ENCODE measurements around the gene YPEL5.
A peak's percentile ranks its signal among the peaks of the same experiment; 100 is the strongest.

The YPEL5 gene

GRCh38 chr2:30147715-30148610 is 1.2 kb downstream of the YPEL5 start:
- Mint-ChIP-seq H3K4me3 (peak overlapping the region; percentile 84), H3K4me1 (peaks cover 69% of the 10 kb centered on the region), H3K27ac (peak overlapping the region; percentile 93), H3K9me3 (no peaks in the 10 kb centered on the region), H3K36me3 (ENCODE audit: low read depth) (peaks cover 30% of the 10 kb centered on the region), H3K27me3 (no peaks in the 10 kb centered on the region)
- ATAC-seq (no peak), DNase-seq (peak; percentile 85)

- peaks cover 73% of the 10 kb centered on the region for H3K4me1 Mint-ChIP-seq
- H3K36me3 Mint-ChIP-seq (ENCODE audit: low read depth) = peaks cover 30% of the 10 kb centered on the region
- H3K4me3 Mint-ChIP-seq = peak overlapping the region; percentile 84
- H3K9me3 Mint-ChIP-seq = no peaks in the 10 kb centered on the region
- H3K27me3 Mint-ChIP-seq = no peaks in the 10 kb centered on the region
- H3K27ac Mint-ChIP-seq = peak overlapping the region; percentile 93
- DNase-seq (no peak), ATAC-seq (no peak)
Observed at GRCh38 chr2:30148850-30149249, 2.0 kb downstream of the YPEL5 start.

GRCh38 chr2:30149513-30149912 is 2.7 kb downstream of the YPEL5 start:
- no peak for ATAC-seq
- Mint-ChIP-seq H3K27me3 (no peaks in the 10 kb centered on the region), H3K36me3 (ENCODE audit: low read depth) (peaks cover 34% of the 10 kb centered on the region), H3K27ac (peak overlapping the region; percentile 93), H3K4me1 (peaks cover 74% of the 10 kb centered on the region), H3K9me3 (no peaks in the 10 kb centered on the region), H3K4me3 (peak overlapping the region; percentile 84)
- DNase-seq = peak; percentile 38

GRCh38 chr2:30149976-30150375 is 3.2 kb downstream of the YPEL5 start:
- ATAC-seq (no peak), DNase-seq (no peak)
- peaks cover 34% of the 10 kb centered on the region for H3K36me3 Mint-ChIP-seq (ENCODE audit: low read depth)
- H3K9me3 Mint-ChIP-seq = no peaks in the 10 kb centered on the region
- peak overlapping the region; percentile 93 for H3K27ac Mint-ChIP-seq
- H3K4me1 Mint-ChIP-seq = peaks cover 75% of the 10 kb centered on the region
- H3K4me3 Mint-ChIP-seq = peak overlapping the region; percentile 84
- no peaks in the 10 kb centered on the region for H3K27me3 Mint-ChIP-seq

GRCh38 chr2:30150786-30151185 is 4.0 kb downstream of the YPEL5 start:
- peaks cover 78% of the 10 kb centered on the region for H3K4me1 Mint-ChIP-seq
- H3K9me3 Mint-ChIP-seq = no peaks in the 10 kb centered on the region
- peak overlapping the region; percentile 93 for H3K27ac Mint-ChIP-seq
- DNase-seq = no peak
- no peak for ATAC-seq
- H3K4me3 Mint-ChIP-seq = peak overlapping the region; percentile 84
- no peaks in the 10 kb centered on the region for H3K27me3 Mint-ChIP-seq
- H3K36me3 Mint-ChIP-seq (ENCODE audit: low read depth) = peaks cover 34% of the 10 kb centered on the region

GRCh38 chr2:30152385-30152784 is 5.6 kb downstream of the YPEL5 start:
- no peaks in the 10 kb centered on the region for H3K9me3 Mint-ChIP-seq

GRCh38 chr2:30155202-30155601 is 8.4 kb downstream of the YPEL5 start:
- DNase-seq (no peak), ATAC-seq (no peak)
- no peaks in the 10 kb centered on the region for H3K9me3 Mint-ChIP-seq
- H3K27me3 Mint-ChIP-seq = no peaks in the 10 kb centered on the region
- H3K36me3 Mint-ChIP-seq (ENCODE audit: low read depth) = peaks cover 55% of the 10 kb centered on the region
- peak overlapping the region; percentile 75 for H3K27ac Mint-ChIP-seq
- H3K4me3 Mint-ChIP-seq = no peak overlapping the region
- peaks cover 92% of the 10 kb centered on the region for H3K4me1 Mint-ChIP-seq

More at GRCh38 chr2:30152385-30152784, 5.6 kb downstream of the YPEL5 start:
- Mint-ChIP-seq H3K4me1 (peaks cover 88% of the 10 kb centered on the region), H3K36me3 (ENCODE audit: low read depth) (peaks cover 47% of the 10 kb centered on the region), H3K4me3 (no peak overlapping the region), H3K27ac (peak overlapping the region; percentile 20), H3K27me3 (no peaks in the 10 kb centered on the region)
- ATAC-seq (no peak), DNase-seq (no peak)

GRCh38 chr2:30155889-30156658 is 9.3 kb downstream of the YPEL5 start:
- no peaks in the 10 kb centered on the region for H3K27me3 Mint-ChIP-seq
- peak overlapping the region; percentile 1 for H3K4me3 Mint-ChIP-seq
- peak overlapping the region; percentile 75 for H3K27ac Mint-ChIP-seq
- ATAC-seq (peak; percentile 74), DNase-seq (no peak)
- H3K4me1 Mint-ChIP-seq = peaks cover 88% of the 10 kb centered on the region
- H3K36me3 Mint-ChIP-seq (ENCODE audit: low read depth) = peaks cover 55% of the 10 kb centered on the region
- no peaks in the 10 kb centered on the region for H3K9me3 Mint-ChIP-seq

- peak overlapping the region; percentile 75 for H3K27ac Mint-ChIP-seq
- ATAC-seq = peak; percentile 87
- peaks cover 88% of the 10 kb centered on the region for H3K4me1 Mint-ChIP-seq
- peak overlapping the region; percentile 22 for H3K4me3 Mint-ChIP-seq
- DNase-seq = no peak
- no peaks in the 10 kb centered on the region for H3K9me3 Mint-ChIP-seq
- H3K27me3 Mint-ChIP-seq = no peaks in the 10 kb centered on the region
- peaks cover 54% of the 10 kb centered on the region for H3K36me3 Mint-ChIP-seq (ENCODE audit: low read depth)
Observed at GRCh38 chr2:30157616-30158015, 10.8 kb downstream of the YPEL5 start.

- ATAC-seq (no peak), DNase-seq (no peak)
- Mint-ChIP-seq H3K4me3 (no peak overlapping the region), H3K4me1 (peaks cover 80% of the 10 kb centered on the region), H3K9me3 (no peaks in the 10 kb centered on the region), H3K27me3 (no peaks in the 10 kb centered on the region), H3K27ac (no peak overlapping the region), H3K36me3 (ENCODE audit: low read depth) (peaks cover 50% of the 10 kb centered on the region)
Observed at GRCh38 chr2:30159766-30160165, 13.0 kb downstream of the YPEL5 start.

- Mint-ChIP-seq H3K4me1 (peaks cover 59% of the 10 kb centered on the region), H3K27ac (peak overlapping the region; percentile 48), H3K9me3 (no peaks in the 10 kb centered on the region), H3K27me3 (no peaks in the 10 kb centered on the region), H3K4me3 (no peak overlapping the region), H3K36me3 (ENCODE audit: low read depth) (peaks cover 39% of the 10 kb centered on the region)
- ATAC-seq = no peak
- DNase-seq = no peak
Observed at GRCh38 chr2:30161929-30162706, 15.3 kb downstream of the YPEL5 start.

- H3K4me3 Mint-ChIP-seq = no peak overlapping the region
- H3K27me3 Mint-ChIP-seq = no peaks in the 10 kb centered on the region
- no peak for ATAC-seq
- no peak for DNase-seq
- H3K9me3 Mint-ChIP-seq = no peaks in the 10 kb centered on the region
- peaks cover 52% of the 10 kb centered on the region for H3K4me1 Mint-ChIP-seq
- peaks cover 32% of the 10 kb centered on the region for H3K36me3 Mint-ChIP-seq (ENCODE audit: low read depth)
- peak overlapping the region; percentile 48 for H3K27ac Mint-ChIP-seq
Observed at GRCh38 chr2:30162806-30163205, 16.0 kb downstream of the YPEL5 start.

- no peak overlapping the region for H3K4me3 Mint-ChIP-seq
- no peaks in the 10 kb centered on the region for H3K9me3 Mint-ChIP-seq
- no peak for DNase-seq
- peaks cover 19% of the 10 kb centered on the region for H3K36me3 Mint-ChIP-seq (ENCODE audit: low read depth)
- no peaks in the 10 kb centered on the region for H3K27me3 Mint-ChIP-seq
- H3K27ac Mint-ChIP-seq = peak overlapping the region; percentile 64
- ATAC-seq = no peak
- peaks cover 37% of the 10 kb centered on the region for H3K4me1 Mint-ChIP-seq
Observed at GRCh38 chr2:30164131-30164925, 17.5 kb downstream of the YPEL5 start.
